MM.1S (cell line): ENCODE measurements around the gene KLF6.

Experiments used
- EZH2 ChIP-seq: fragments of 300-600 bp; sonication (generic); optimal IDR thresholded peaks from 2 replicates; pipeline ENCODE3; 2017; ENCODE audit warnings: low read depth, mild to moderate bottlenecking, antibody characterized with exemption, low read length, mixed read lengths
- EZH2phosphoT487 ChIP-seq: fragments of 300-600 bp; sonication (generic); IDR thresholded peaks from 2 replicates; pipeline ENCODE4 v1.6.1; 2018; ENCODE audit warnings: antibody characterized with exemption, low read length
- TF ChIP-seq, protein P1 (sequence below): fragments of 300-600 bp; sonication (generic); IDR thresholded peaks from 2 replicates; pipeline ENCODE4 v1.5.1; 2016; ENCODE audit warnings: antibody characterized with exemption, low read length, mixed read lengths

DNA sequence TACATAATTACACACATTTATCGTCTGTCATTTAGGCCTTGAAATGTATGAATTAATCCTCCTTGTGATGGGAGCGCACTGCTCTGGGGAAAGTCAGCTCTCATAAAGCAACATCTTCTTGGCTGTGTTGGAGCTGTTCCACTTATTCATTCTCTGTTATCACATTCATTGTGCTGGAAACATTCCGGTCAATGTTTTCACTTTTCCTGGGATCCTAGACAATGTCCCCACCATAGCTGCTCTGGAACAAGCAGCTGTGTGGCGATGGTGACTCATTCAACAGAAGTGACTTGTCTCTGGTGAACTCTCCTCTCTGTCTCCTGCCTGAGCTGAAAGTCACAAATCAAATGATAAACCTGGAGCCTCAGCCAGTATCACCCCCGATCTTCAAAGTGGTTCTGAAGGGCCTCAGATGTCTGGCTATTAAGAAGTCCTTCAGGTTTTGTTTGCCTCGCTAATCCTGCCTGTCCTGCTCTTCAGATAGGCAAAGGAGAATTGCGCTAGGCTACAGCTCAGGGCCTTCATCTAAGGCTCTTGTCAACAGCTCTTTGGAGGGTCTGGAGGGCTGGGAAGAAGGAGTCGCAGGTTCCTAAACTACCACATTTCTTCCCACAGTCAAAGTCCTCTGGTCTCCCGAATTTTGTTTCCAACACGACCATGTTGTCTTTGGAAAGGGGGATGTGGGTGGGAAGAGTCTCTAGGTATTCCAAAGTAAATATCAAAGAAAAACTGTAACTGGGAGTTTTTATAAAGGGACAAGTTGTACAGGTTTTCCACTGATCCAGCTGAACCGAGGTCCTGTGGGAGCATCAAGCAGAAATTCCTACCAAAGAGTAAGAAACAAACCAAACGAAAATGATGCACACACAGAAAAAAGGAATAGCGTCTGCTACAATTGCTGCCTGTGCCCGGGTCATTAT lies 29.3 kb downstream of the KLF6 start:
- TF ChIP-seq, protein P1, sequence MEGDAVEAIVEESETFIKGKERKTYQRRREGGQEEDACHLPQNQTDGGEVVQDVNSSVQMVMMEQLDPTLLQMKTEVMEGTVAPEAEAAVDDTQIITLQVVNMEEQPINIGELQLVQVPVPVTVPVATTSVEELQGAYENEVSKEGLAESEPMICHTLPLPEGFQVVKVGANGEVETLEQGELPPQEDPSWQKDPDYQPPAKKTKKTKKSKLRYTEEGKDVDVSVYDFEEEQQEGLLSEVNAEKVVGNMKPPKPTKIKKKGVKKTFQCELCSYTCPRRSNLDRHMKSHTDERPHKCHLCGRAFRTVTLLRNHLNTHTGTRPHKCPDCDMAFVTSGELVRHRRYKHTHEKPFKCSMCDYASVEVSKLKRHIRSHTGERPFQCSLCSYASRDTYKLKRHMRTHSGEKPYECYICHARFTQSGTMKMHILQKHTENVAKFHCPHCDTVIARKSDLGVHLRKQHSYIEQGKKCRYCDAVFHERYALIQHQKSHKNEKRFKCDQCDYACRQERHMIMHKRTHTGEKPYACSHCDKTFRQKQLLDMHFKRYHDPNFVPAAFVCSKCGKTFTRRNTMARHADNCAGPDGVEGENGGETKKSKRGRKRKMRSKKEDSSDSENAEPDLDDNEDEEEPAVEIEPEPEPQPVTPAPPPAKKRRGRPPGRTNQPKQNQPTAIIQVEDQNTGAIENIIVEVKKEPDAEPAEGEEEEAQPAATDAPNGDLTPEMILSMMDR: no peak
- TF ChIP-seq EZH2 (no peak), EZH2phosphoT487 (no peak)
